Measurements from ENCODE around the gene MYH15.
"Not testable (repeated sequence)": the region's sequence is repeated elsewhere in the genome, so short reads cannot be mapped to it uniquely, and the experiment has no call there.

Gene MYH15

GRCh38 chr3:108380128-108380795 lies 130.1 kb downstream of the MYH15 start:
- DNase-seq = no peak

GRCh38 chr3:108378952-108379342 lies 131.4 kb downstream of the MYH15 start:
- not testable (repeated sequence) for DNase-seq

- no peak for DNase-seq
These were observed 132.0 kb downstream of the MYH15 start for GRCh38 chr3:108378153-108378951.

- DNase-seq = no peak
These were observed 133.0 kb downstream of the MYH15 start for GRCh38 chr3:108377384-108377783.

GRCh38 chr3:108376026-108376425 lies 134.4 kb downstream of the MYH15 start:
- no peak for DNase-seq

- no peak for DNase-seq
These were observed 151.4 kb downstream of the MYH15 start for GRCh38 chr3:108359011-108359410.

GRCh38 chr3:108357042-108357441 lies 153.4 kb downstream of the MYH15 start:
- DNase-seq = no peak

- no peak for DNase-seq
These were observed 155.8 kb downstream of the MYH15 start for GRCh38 chr3:108354562-108354961.

GRCh38 chr3:108352176-108352575 lies 158.2 kb downstream of the MYH15 start:
- no peak for DNase-seq

DNA sequence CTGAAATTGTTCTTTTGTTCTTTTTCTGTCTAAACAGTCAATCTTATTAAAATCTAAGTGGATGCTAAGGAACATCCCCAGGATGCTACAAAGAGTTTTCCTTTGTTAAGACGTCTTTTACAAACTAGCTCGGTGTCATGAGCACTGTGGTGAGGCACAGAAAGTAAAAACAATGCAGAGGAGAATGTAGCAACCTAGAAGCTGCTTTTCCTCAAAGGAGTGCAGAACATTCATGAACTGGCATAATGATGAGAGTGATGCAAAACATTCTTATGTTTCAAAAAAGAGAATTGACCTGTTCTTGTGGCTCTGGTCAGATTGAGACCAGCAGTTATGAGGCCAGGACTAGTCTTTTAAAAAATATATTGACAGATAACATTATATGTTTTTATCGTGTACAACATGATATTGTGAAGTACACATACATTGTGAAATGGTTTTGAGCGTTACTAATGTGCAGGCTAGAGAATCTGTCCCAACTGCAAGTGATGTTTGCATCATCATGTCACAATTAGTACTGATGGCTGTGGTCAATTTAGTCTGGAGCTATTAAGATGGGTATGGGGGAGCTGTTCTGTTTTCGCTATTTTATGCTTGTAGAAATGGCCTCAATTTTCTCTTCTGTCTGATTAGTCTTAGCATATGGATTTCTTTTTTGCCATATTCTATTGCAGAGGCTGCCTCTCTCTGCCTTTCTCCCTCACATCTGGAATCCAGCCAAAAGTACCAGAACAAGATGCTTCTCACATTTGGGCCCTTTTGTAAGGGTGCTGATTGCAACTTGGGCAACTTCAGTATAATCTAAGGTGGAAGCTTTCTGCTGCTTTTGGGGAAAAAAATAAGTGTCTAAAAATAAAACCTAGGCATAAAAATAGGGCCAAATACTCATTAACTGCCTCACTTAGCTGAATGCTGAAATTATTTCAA lies 163.8 kb downstream of the MYH15 start:
- DNase-seq = no peak

DNA sequence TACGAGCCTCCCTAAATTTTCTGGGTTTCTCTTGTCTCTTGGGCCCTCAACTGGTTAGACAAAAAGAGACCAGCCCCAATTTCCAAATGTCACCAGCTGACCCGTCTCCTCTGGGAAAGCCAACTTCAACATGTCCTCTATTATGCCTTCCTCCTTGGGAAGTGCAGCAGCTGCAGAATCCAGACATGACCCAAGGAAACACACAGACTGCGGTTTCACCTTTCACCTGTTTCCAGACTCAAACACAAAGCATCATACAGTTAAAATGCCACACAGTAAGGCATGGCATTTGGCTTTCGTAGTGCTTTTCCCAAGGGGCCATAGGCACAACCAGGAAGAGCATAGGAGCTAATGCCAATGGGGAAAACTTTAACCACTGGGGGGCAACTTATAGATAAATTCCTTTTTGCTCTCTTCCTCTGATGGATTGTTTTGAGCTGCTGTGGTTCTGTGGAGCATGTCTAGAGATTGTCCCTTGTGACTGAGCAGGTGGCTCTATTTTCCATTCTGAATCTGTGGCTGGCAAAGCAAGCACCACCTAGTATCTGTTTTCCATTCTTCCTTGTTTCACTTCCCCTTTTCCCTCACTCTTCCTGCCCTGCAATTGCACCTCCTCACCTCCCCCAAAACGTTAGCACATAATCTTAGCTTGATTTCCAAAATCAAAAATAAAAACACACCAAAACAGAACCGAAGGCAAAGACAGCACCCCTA lies 164.7 kb downstream of the MYH15 start:
- no peak for DNase-seq

DNA sequence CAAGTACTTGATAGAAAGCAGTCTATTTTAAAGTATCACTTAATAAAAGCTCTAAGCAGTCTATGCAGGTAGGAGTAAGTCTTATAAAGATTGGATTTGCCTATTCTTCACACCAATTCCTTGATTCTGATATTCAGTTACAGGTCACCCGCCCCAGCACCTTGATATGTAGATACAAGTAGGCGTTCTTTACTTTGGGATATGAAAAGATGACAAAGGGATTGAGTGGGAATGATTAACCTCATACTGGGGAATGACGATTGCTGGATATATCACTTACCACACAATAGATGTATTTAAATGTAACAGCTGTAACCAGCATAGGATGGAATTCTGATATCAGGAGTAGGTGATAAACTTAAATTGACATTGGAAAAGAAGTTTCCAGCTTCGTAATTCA lies 166.9 kb downstream of the MYH15 start:
- DNase-seq = no peak

DNA sequence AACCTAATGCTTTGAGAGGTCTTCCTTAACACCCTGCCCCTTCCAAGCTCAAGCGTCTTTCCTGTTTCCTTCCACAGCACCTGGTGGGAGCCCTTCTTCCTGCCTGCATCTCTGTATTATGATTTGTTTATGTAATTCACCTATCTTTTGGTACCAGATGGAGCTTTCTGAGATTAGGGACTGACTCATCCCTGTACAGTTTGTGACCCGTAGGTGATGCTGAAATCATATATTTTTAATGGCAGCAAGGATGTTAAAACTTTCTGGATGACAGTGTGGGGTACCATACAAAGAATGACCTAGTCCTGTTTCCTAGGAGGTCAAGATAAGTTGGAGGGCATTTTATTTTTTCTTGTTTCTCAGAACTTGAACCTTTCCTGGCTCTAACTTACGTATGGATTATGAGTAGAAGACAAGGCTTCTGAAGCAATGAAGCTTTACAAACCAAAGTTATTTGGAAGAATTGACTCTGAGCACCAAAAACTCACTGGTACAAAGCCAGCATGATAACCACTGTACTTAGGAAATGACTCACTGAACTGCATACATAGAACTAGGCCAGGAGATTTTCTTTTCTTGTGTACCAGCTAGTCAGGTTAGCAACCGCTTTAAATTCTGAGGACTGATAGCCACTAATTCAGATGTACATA lies 167.4 kb downstream of the MYH15 start:
- DNase-seq = no peak

GRCh38 chr3:108341911-108342310 lies 168.5 kb downstream of the MYH15 start:
- no peak for DNase-seq

DNA sequence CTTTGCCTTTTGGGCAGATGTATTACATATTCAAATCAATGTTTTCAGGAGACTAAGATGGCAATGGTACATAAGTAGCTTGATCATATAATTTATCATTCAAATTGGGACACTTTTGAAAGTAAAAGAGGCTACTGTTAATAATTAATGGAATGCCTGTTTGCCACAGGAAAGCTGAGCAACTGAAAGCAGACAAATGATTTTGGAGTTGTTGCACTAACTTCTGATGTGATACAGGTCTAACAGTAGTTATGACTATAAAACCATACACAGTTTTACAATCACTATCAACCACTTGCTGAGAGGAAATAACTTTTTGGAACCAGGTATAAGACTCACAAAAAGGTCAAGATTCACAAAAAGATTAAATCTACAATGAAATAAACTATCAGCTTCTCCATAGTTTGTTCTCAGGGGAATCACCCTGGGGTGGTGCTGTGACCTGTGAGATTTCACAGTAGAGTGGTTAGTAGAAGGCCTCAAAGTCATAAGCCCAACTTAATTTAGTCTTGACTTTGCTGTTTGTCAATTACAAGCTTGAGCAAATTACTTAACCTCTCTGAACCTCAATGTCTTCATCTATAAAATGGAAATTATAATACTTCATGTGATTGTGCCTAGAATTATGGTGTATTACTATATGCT lies 171.4 kb downstream of the MYH15 start:
- no peak for DNase-seq

GRCh38 chr3:108334701-108335100 lies 175.7 kb downstream of the MYH15 start:
- no peak for DNase-seq

- no peak for DNase-seq
These were observed 176.4 kb downstream of the MYH15 start for GRCh38 chr3:108333961-108334360.

DNA sequence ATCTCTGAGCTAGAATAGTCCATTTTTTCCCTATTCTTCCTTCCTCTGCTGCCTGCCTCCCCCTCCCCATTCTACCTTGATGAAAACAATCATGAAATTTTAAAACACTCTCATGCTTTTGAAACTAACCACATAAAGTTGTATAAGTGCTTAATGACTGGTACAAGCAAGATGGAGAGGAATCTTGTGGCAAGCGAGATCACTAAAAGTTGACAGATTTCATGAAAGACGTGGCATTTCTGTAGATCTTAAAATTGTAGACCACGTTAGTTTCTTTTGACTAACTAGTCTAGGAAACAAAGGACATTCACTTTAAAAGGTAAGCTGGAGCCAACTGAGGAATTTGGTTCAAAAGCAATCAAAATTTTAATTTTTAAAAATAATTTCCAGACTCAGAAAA lies 178.6 kb downstream of the MYH15 start:
- DNase-seq = no peak

Measured in DMS79 (cell line).